Neural progenitor cell (in vitro differentiated cells): ENCODE data around the gene CREBBP.

ENCODE experiments used
- CTCF ChIP-seq: fragments of 200-600 bp; sonication (generic); IDR thresholded peaks from 2 replicates; pipeline ENCODE4 v1.5.1; 2017; ENCODE audit warnings: antibody characterized with exemption, mild to moderate bottlenecking
- EZH2 ChIP-seq: fragments of 200-600 bp; sonication (generic); IDR thresholded peaks from 2 replicates; pipeline ENCODE4 v1.6.1; 2017; ENCODE audit warnings: antibody characterized with exemption, mild to moderate bottlenecking, moderate library complexity

- TF ChIP-seq CTCF (no peak), EZH2 (no peak)
These were observed 183.9 kb downstream of the CREBBP start for GRCh38 chr16:3696425-3697218.
